ENCODE results near the gene C19orf73. TPM values are rescaled to one million over a fixed set of nuclear protein-coding genes. Genes with fewer than 3 reads are reported as not detected.

C19orf73 gene
- total RNA-seq, 1 donor from 2014 or later: 4.6 TPM

GRCh38 chr19:49102303-49102702, 16.6 kb downstream of the C19orf73 start:
- Histone ChIP-seq H3K36me3 (ENCODE audit: control insufficient read depth, insufficient read depth, low read length) (peaks cover 7% of the 10 kb centered on the region), H3K4me3 (ENCODE audit: low read depth, low read length) (no peak overlapping the region), H3K27me3 (ENCODE audit: control insufficient read depth, insufficient read depth, low read length) (no peaks in the 10 kb centered on the region)
- DNase-seq (ENCODE audit: low read depth): no peak
- TF ChIP-seq CTCF (IDR thresholded peaks at IDR 0.05; ENCODE audit: insufficient read depth, low read length, poor library complexity, severe bottlenecking): no peak

GRCh38 chr19:49101160-49101559, 17.8 kb downstream of the C19orf73 start:
- no peaks in the 10 kb centered on the region for H3K27me3 ChIP-seq (ENCODE audit: control insufficient read depth, insufficient read depth, low read length)
- peaks cover 6% of the 10 kb centered on the region for H3K36me3 ChIP-seq (ENCODE audit: control insufficient read depth, insufficient read depth, low read length)
- no peak overlapping the region for H3K4me3 ChIP-seq (ENCODE audit: low read depth, low read length)
- TF ChIP-seq CTCF (IDR thresholded peaks at IDR 0.05; ENCODE audit: insufficient read depth, low read length, poor library complexity, severe bottlenecking): no peak
- no peak for DNase-seq (ENCODE audit: low read depth)

- no peaks in the 10 kb centered on the region for H3K27me3 ChIP-seq (ENCODE audit: control insufficient read depth, insufficient read depth, low read length)
- DNase-seq (ENCODE audit: low read depth): no peak
- no peak overlapping the region for H3K4me3 ChIP-seq (ENCODE audit: low read depth, low read length)
- peaks cover 3% of the 10 kb centered on the region for H3K36me3 ChIP-seq (ENCODE audit: control insufficient read depth, insufficient read depth, low read length)
- TF ChIP-seq CTCF (IDR thresholded peaks at IDR 0.05; ENCODE audit: insufficient read depth, low read length, poor library complexity, severe bottlenecking): no peak
Measured at GRCh38 chr19:49098795-49099194, 20.1 kb downstream of the C19orf73 start.

GRCh38 chr19:49097453-49098288, 21.3 kb downstream of the C19orf73 start:
- DNase-seq (ENCODE audit: low read depth): no peak
- peaks cover 3% of the 10 kb centered on the region for H3K36me3 ChIP-seq (ENCODE audit: control insufficient read depth, insufficient read depth, low read length)
- no peaks in the 10 kb centered on the region for H3K27me3 ChIP-seq (ENCODE audit: control insufficient read depth, insufficient read depth, low read length)
- TF ChIP-seq CTCF (IDR thresholded peaks at IDR 0.05; ENCODE audit: insufficient read depth, low read length, poor library complexity, severe bottlenecking): peak; percentile 97
- H3K4me3 ChIP-seq (ENCODE audit: low read depth, low read length): no peak overlapping the region

- DNase-seq (ENCODE audit: low read depth): no peak
- H3K4me3 ChIP-seq (ENCODE audit: low read depth, low read length): no peak overlapping the region
- no peaks in the 10 kb centered on the region for H3K27me3 ChIP-seq (ENCODE audit: control insufficient read depth, insufficient read depth, low read length)
- peaks cover 3% of the 10 kb centered on the region for H3K36me3 ChIP-seq (ENCODE audit: control insufficient read depth, insufficient read depth, low read length)
- TF ChIP-seq CTCF (IDR thresholded peaks at IDR 0.05; ENCODE audit: insufficient read depth, low read length, poor library complexity, severe bottlenecking): no peak
Measured at GRCh38 chr19:49094505-49095482, 24.1 kb downstream of the C19orf73 start.

All from kidney epithelial cell (primary cell).